Astrocyte of the cerebellum (primary cell): ENCODE data around the gene KIF18A.
"Not testable (repeated sequence)": the region's sequence is repeated elsewhere in the genome, so short reads cannot be mapped to it uniquely, and the experiment has no call there.

Experiments
- DNase-seq: peaks from one replicate; pipeline ENCODE4 v3.0.0-alpha.2; 2011; ENCODE audit warnings: low read depth
- H3K4me3 ChIP-seq: 2 replicates; pipeline ENCODE4 v1.5.1; 2011; ENCODE audit warnings: mild to moderate bottlenecking, low read depth, low read length, moderate library complexity
- in situ Hi-C: cut with HindIII; loops from 2 replicates; pipeline ENCODE4 v1.10.0; 2017; ENCODE audit warnings: low sequenced_read_pairs
- TF ChIP-seq, protein P1 (sequence below): IDR thresholded peaks from 2 replicates; pipeline ENCODE4 v1.5.1; 2012; ENCODE audit warnings: low read length, low read depth, moderate library complexity, mild to moderate bottlenecking; ENCODE audit errors: missing control alignments

Gene KIF18A

DNA sequence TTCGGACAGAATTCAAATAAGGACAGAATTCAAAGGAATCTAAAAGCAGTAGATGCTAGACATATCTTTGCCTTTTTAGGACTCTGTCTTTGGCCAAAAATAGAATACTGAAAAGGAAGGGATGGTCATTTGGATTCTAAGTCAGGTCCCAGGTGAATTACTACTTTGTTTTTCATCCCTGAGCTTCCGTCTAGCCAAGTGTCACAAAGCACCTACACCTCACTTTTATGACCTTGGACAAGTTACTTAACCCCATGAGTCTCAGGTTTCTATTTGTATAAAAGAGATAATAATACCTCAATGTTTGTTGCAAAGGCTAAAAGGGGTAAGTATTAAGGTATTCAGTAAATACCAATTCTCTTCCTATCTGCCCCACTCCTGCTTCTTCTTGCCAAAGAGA, 7.3 kb downstream of the KIF18A start:
- DNase-seq, result no peak
- in situ Hi-C loops, result no loop called here
- H3K4me3 ChIP-seq, result no peak overlapping the region
- TF ChIP-seq, protein P1, sequence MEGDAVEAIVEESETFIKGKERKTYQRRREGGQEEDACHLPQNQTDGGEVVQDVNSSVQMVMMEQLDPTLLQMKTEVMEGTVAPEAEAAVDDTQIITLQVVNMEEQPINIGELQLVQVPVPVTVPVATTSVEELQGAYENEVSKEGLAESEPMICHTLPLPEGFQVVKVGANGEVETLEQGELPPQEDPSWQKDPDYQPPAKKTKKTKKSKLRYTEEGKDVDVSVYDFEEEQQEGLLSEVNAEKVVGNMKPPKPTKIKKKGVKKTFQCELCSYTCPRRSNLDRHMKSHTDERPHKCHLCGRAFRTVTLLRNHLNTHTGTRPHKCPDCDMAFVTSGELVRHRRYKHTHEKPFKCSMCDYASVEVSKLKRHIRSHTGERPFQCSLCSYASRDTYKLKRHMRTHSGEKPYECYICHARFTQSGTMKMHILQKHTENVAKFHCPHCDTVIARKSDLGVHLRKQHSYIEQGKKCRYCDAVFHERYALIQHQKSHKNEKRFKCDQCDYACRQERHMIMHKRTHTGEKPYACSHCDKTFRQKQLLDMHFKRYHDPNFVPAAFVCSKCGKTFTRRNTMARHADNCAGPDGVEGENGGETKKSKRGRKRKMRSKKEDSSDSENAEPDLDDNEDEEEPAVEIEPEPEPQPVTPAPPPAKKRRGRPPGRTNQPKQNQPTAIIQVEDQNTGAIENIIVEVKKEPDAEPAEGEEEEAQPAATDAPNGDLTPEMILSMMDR, result no peak

DNA sequence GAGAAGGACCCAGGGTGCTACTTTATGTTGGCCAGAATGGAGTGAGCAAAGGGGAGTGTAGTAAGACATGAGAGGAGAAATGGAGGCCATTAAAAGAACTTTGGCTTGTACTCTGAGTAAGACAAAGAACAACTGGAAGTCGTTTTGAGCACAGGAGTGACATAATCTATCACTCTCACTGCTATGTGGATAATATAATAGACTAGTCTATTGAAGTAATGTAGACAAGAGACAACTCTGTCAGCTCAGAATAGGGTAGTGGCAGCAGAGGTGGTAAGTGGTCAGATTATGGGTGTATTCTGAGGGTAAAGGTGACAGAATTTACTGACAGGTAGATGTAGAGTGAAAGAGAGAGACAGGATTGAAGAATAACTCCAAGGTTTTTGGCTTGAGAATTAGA, 8.2 kb downstream of the KIF18A start:
- no peak overlapping the region for H3K4me3 ChIP-seq
- TF ChIP-seq, protein P1, result no peak
- in situ Hi-C loops, result no loop called here
- DNase-seq, result no peak

DNA sequence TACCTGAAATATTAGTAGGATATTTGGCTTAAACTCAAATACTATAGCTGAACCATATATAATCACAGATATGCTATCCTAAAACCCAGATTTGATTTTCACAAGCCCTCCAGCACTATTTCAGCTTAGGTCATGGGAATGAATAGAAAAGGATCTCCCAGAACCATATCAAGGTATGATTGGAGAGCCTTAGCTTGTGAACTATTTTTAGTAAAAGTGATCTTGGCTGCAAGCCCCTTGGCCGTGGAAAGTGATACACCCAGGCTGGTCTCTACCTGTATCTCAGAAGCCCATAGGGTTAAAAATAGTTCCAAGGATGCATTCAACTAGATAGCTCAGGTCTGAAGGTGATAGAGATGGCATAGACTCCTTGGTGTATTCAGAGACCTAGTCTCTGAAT, 9.7 kb downstream of the KIF18A start:
- TF ChIP-seq, protein P1, result no peak
- in situ Hi-C loops, result no loop called here
- no peak overlapping the region for H3K4me3 ChIP-seq
- no peak for DNase-seq

DNA sequence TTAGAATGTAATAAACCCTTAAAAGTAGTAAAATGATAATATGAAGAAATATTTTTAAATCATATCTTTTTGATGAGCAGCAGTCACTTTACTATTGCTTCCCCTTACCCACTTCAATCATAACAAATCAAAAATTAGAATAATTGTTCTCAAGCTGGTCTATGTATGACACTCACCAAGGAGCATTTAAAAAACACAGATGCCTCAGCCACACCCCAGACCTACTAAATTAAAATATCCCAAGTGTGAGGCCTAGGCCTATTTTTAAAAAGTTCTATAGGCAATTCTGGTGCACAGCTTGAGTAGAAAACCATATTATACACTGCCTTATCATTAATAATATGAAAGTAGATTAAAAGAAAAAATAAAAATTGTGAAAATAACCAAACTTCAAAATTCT, 15.2 kb downstream of the KIF18A start:
- in situ Hi-C loops, result no loop called here
- TF ChIP-seq, protein P1, result no peak
- no peak for DNase-seq
- H3K4me3 ChIP-seq, result no peak overlapping the region

DNA sequence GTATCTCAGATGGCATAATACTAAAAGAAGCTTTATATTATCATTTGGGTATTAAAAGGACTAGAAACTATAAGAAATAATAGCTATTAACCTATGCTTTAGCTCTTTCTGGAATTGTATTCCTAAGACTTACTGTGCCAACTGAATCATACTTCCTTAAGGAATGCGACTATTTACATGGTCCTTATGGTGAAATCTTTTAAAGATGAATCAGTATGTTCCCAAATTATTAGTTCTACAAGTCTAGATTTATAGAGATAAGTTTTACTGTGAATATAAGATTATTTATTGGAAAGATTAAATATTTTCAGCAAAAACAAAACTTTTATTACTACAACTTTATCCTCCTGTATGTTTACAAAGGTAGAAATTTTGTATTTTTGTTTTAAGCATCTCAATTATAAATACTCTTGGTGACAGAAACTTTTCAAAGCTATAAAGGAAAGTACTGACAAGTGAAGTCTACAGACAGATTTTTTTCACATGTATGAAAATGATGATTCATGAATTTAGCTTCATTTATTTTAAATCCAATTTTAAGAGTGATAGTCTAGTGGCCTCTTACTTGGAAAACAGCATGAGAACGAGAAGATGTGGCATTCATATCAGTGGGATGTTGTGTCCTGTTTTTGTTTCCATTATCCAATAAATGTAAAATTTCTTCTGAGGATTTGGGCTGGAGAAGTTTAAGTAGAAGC, 17.8 kb downstream of the KIF18A start:
- in situ Hi-C loops, result no loop called here
- no peak for DNase-seq
- H3K4me3 ChIP-seq, result no peak overlapping the region
- TF ChIP-seq, protein P1, result no peak

DNA sequence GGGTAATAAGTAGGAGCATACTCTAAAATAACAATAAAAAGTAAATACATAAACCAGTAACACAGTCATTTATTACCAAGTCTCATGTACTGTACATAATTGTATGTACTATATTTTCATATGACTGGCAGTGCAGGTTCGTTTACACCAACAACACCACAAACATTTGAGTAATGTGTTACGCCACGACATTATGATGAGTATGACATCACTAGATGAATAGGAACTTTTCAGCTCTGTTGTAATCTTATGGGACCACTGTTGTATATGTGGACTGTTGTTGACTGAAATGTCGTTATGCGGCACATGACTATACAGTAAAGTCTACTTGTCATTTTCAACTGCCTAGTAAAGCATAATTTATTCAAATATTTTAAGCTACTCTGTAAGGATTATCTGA, 18.6 kb downstream of the KIF18A start:
- in situ Hi-C loops, result no loop called here
- TF ChIP-seq, protein P1, result no peak

DNA sequence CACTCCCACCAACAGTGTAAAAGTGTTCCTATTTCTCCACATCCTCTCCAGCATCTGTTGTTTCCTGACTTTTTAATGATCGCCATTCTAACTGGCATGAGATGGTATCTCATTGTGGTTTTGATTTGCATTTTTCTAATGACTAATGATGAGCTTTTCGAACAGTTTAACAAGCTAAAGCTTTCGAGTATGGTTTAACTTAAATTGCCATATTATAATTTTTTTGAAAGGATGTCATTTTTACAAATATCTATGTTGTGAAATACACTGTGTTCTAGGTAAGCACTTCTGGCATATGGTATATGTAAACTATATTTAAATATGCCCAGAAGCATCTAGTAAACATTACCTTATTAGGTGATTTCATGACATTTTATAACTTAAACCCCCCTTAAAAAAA, 20.3 kb downstream of the KIF18A start:
- DNase-seq, in situ Hi-C loops, H3K4me3 ChIP-seq: not testable (repeated sequence)

More for the DNA sequence above, 18.6 kb downstream of the KIF18A start:
- no peak overlapping the region for H3K4me3 ChIP-seq
- DNase-seq, result no peak

DNA sequence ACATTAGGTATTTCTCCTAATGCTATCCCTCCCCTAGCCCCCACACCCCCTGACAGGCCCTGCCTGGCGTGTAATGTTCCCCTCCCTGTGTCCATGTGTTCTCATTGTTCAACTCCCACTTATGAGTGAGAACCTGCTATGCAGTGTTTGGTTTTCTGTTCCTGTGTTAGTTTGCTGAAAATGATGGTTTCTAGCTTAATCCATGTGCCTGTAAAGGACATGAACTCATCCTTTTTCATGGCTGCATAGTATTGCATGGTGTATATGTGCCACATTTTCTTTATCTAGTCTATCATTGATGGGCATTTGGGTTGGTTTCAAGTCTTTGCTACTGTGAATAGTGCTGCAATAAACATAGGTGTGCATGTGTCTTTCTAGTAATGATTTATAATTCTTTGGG, 20.8 kb downstream of the KIF18A start:
- in situ Hi-C loops, H3K4me3 ChIP-seq, DNase-seq: not testable (repeated sequence)
